Nephron progenitor cell (in vitro differentiated cells): ENCODE measurements around the gene HADH.
A peak's percentile ranks its signal among the peaks of the same experiment; 100 is the strongest.
"Not testable (repeated sequence)": the region's sequence is repeated elsewhere in the genome, so short reads cannot be mapped to it uniquely, and the experiment has no call there.

ENCODE experiments used
- DNase-seq: peaks from one replicate; pipeline ENCODE4 v3.0.0; 2021
- H3K27ac Mint-ChIP-seq: 2 replicates; pipeline ENCODE4 v1.8.0; 2021; ENCODE audit warnings: mild to moderate bottlenecking, moderate library complexity, mixed read lengths
- H3K27me3 Mint-ChIP-seq: 2 replicates; pipeline ENCODE4 v1.8.0; 2021; ENCODE audit warnings: mild to moderate bottlenecking, low read depth, mixed read lengths; ENCODE audit not compliant: poor library complexity
- H3K36me3 Mint-ChIP-seq: 2 replicates; pipeline ENCODE4 v1.8.0; 2021; ENCODE audit warnings: low read depth, mixed read lengths
- H3K4me1 Mint-ChIP-seq: 2 replicates; pipeline ENCODE4 v1.8.0; 2021; ENCODE audit warnings: mixed read lengths
- H3K4me3 Mint-ChIP-seq: 2 replicates; pipeline ENCODE4 v1.8.0; 2021; ENCODE audit warnings: mild to moderate bottlenecking, moderate library complexity, mixed read lengths
- H3K9me3 Mint-ChIP-seq: 2 replicates; pipeline ENCODE4 v1.8.0; 2021; ENCODE audit warnings: mild to moderate bottlenecking, moderate library complexity, mixed read lengths
- TF ChIP-seq, protein P1 (sequence below): fragments of 200-600 bp; sonication (generic); IDR thresholded peaks from 2 replicates; pipeline ENCODE4 v1.5.0; 2021; ENCODE audit warnings: antibody characterized with exemption

HADH gene

GRCh38 chr4:108047199-108047598 is 57.5 kb downstream of the HADH start:
- no peak for DNase-seq
- Mint-ChIP-seq H3K4me3 (no peak overlapping the region), H3K36me3 (peaks cover 35% of the 10 kb centered on the region), H3K9me3 (peaks cover under 1% of the 10 kb centered on the region), H3K27me3 (no peaks in the 10 kb centered on the region), H3K4me1 (peaks cover 76% of the 10 kb centered on the region), H3K27ac (peak overlapping the region; percentile 14)
- TF ChIP-seq, protein P1, sequence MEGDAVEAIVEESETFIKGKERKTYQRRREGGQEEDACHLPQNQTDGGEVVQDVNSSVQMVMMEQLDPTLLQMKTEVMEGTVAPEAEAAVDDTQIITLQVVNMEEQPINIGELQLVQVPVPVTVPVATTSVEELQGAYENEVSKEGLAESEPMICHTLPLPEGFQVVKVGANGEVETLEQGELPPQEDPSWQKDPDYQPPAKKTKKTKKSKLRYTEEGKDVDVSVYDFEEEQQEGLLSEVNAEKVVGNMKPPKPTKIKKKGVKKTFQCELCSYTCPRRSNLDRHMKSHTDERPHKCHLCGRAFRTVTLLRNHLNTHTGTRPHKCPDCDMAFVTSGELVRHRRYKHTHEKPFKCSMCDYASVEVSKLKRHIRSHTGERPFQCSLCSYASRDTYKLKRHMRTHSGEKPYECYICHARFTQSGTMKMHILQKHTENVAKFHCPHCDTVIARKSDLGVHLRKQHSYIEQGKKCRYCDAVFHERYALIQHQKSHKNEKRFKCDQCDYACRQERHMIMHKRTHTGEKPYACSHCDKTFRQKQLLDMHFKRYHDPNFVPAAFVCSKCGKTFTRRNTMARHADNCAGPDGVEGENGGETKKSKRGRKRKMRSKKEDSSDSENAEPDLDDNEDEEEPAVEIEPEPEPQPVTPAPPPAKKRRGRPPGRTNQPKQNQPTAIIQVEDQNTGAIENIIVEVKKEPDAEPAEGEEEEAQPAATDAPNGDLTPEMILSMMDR, result no peak

DNA sequence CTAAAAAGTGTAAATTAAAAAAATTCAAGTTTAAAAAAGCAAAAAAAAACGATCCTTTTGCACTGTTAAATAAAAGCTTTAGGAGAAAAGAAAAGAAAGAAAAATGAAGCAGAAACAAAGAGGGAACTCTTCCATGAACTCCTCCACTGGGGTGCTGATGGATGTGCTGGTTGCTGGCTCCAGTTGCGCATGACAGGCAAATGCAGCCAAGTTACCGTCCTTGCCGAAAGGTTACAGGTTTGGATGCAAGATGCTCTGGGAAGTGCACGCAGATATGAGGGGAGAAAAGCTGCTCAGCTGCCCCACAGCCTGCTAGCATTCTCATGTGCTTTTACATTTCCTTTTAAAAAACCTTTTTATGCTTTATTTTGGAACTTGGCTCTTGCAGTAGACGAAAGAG is 58.5 kb downstream of the HADH start:
- no peaks in the 10 kb centered on the region for H3K27me3 Mint-ChIP-seq
- no peak for DNase-seq
- H3K4me1 Mint-ChIP-seq, result peaks cover 84% of the 10 kb centered on the region
- TF ChIP-seq, protein P1, result no peak
- peak overlapping the region; percentile 87 for H3K27ac Mint-ChIP-seq
- H3K4me3 Mint-ChIP-seq, result no peak overlapping the region
- H3K9me3 Mint-ChIP-seq, result no peaks in the 10 kb centered on the region
- peaks cover 35% of the 10 kb centered on the region for H3K36me3 Mint-ChIP-seq

GRCh38 chr4:108048997-108049396 is 59.3 kb downstream of the HADH start:
- H3K27ac Mint-ChIP-seq, result peak overlapping the region; percentile 92
- H3K36me3 Mint-ChIP-seq, result peaks cover 42% of the 10 kb centered on the region
- H3K27me3 Mint-ChIP-seq, result no peaks in the 10 kb centered on the region

GRCh38 chr4:108049406-108049805 is 59.7 kb downstream of the HADH start:
- no peak for DNase-seq
- Mint-ChIP-seq H3K4me1 (peaks cover 85% of the 10 kb centered on the region), H3K36me3 (peaks cover 46% of the 10 kb centered on the region), H3K4me3 (no peak overlapping the region), H3K27ac (peak overlapping the region; percentile 92), H3K27me3 (no peaks in the 10 kb centered on the region), H3K9me3 (no peaks in the 10 kb centered on the region)
- TF ChIP-seq, protein P1, result no peak

More at GRCh38 chr4:108048997-108049396, 59.3 kb downstream of the HADH start:
- TF ChIP-seq, protein P1, result no peak
- Mint-ChIP-seq H3K9me3 (no peaks in the 10 kb centered on the region), H3K4me3 (no peak overlapping the region), H3K4me1 (peaks cover 84% of the 10 kb centered on the region)
- no peak for DNase-seq

GRCh38 chr4:108050166-108051111 is 60.8 kb downstream of the HADH start:
- Mint-ChIP-seq H3K36me3 (peaks cover 53% of the 10 kb centered on the region), H3K4me1 (peaks cover 82% of the 10 kb centered on the region), H3K27ac (peak overlapping the region; percentile 20)
- H3K27me3 Mint-ChIP-seq, DNase-seq, H3K9me3 Mint-ChIP-seq, H3K4me3 Mint-ChIP-seq: not testable (repeated sequence)

- DNase-seq, result no peak
These were observed 61.7 kb downstream of the HADH start for GRCh38 chr4:108051343-108051742.

More at GRCh38 chr4:108051343-108051742, 61.7 kb downstream of the HADH start:
- Mint-ChIP-seq H3K4me1 (peaks cover 82% of the 10 kb centered on the region), H3K27ac (peak overlapping the region; percentile 84), H3K9me3 (no peaks in the 10 kb centered on the region), H3K4me3 (no peak overlapping the region), H3K27me3 (no peaks in the 10 kb centered on the region), H3K36me3 (peaks cover 56% of the 10 kb centered on the region)
- TF ChIP-seq, protein P1, result no peak
